Measurements from ENCODE around the gene TCEAL9. TPM values are rescaled to one million over a fixed set of nuclear protein-coding genes. Genes with fewer than 3 reads are reported as not detected.
"Not testable (repeated sequence)": the region's sequence is repeated elsewhere in the genome, so short reads cannot be mapped to it uniquely, and the experiment has no call there.

The TCEAL9 gene
- total RNA-seq, 1 donor from 2014 or later: 42.8 TPM

DNA sequence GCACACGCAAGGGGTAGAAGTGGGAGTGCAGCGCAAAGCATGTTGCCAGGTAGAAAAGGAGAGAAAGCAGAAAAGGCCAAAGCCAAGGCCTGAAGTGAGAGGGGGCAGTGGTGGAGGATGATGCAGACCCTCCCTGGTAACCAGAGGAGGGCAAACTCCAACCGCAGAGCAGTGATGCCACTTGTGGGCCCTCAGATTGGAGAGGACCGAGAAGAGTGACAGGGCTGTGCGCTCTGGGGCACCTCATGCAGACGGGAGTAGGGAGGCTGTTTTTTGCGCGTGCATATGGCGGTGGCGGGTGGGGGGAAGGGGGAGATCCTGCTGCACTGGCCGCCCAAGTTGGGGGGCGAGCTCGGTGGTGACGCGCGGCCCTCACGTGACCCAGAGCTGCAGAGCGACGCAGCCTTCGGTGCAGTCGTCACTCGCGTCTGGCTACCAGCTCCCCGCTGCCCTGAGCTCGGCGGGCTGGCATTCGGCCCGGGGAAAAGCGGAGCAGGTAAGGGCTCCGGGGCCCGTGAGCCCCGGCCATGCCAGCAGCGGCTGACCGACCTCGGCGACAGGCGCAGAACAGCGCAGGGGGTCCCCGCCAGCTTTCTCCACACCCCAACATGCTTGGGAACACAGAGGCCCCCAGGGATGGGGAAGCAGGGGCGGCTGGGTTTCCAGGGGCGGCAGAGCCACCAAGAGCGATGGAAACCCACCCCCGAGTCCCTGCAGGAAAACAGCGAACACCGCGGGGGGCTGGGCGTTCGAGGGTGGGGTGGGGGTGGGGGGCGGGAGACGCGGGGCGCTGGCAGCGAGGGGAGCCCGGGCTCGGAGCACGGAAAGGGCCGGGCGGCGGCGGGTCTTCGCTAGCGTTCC lies 20.0 kb downstream of the TCEAL9 start, which contains the start of gene BEX3:
Gene BEX3 (plus strand): TSS at position 421 of the 861 bp plus-strand sequence. CDS start 984 bp downstream, outside the sequence.
- Mint-ChIP-seq H3K4me3 (peak within 1 kb of the TSS; percentile 96), H3K27me3 (ENCODE audit: low read depth) (no peaks in the 10 kb centered on the region), H3K27ac (ENCODE audit: unreplicated experiment) (peak within 1 kb of the TSS; percentile 98), H3K4me1 (peaks cover 18% of the 10 kb centered on the region), H3K36me3 (ENCODE audit: low read depth) (peaks cover 14% of the 10 kb centered on the region), H3K9me3 (peaks cover 5% of the 10 kb centered on the region)
- peak; percentile 41 for DNase-seq (ENCODE audit: low read depth, low spot score)
- no peak for TF ChIP-seq CTCF (conservative IDR thresholded peaks at IDR 0.05)

DNA sequence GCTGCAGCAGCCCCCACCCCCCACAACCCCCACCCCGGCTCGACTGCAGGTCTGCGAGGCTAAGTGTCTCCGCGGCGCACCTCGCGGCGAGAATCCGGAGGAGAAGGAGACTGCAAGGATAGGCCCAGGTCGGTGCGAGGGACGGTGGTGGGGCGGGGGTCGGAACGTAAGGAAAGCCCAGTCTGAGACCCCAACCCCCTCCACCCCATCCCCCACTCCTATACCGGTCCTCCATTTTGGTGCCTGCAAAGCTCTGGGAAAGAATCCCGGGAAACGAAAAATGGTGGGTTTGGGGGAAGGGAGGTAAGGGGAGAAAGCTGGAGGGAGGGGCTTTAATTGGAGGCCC lies 20.6 kb downstream of the TCEAL9 start:
- peak; percentile 25 for DNase-seq (ENCODE audit: low read depth, low spot score)
- H3K36me3 Mint-ChIP-seq (ENCODE audit: low read depth): peaks cover 14% of the 10 kb centered on the region
- no peak for TF ChIP-seq CTCF (conservative IDR thresholded peaks at IDR 0.05)
- H3K4me1 Mint-ChIP-seq: peaks cover 18% of the 10 kb centered on the region
- no peaks in the 10 kb centered on the region for H3K27me3 Mint-ChIP-seq (ENCODE audit: low read depth)
- peak overlapping the region; percentile 94 for H3K27ac Mint-ChIP-seq (ENCODE audit: unreplicated experiment)
- H3K4me3 Mint-ChIP-seq: peak overlapping the region; percentile 96
- H3K9me3 Mint-ChIP-seq: peaks cover 5% of the 10 kb centered on the region

DNA sequence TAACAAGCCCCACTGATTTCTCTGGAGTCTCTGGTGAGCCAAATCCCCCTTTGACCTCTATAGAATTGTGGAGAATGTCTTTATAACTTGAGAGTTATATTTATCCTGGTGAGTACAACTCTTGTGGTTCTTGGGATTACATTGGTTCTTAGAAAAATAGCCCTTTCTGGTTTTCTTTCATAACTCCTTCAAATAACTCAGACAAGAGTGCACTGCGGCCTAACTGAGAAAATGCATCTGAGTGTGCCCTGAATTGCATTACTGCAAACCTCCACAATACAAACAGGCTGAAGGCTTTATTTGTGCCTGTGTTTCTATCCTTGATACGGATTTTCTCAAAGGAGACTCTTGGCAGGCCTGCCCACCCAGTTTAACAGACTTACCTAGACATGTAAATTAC lies 22.7 kb downstream of the TCEAL9 start:
- DNase-seq (ENCODE audit: low read depth, low spot score): no peak
- Mint-ChIP-seq H3K4me1 (peaks cover 18% of the 10 kb centered on the region), H3K27me3 (ENCODE audit: low read depth) (no peaks in the 10 kb centered on the region), H3K36me3 (ENCODE audit: low read depth) (peaks cover 21% of the 10 kb centered on the region), H3K27ac (ENCODE audit: unreplicated experiment) (no peak overlapping the region), H3K4me3 (peak overlapping the region; percentile 78), H3K9me3 (peaks cover 5% of the 10 kb centered on the region)
- TF ChIP-seq CTCF (conservative IDR thresholded peaks at IDR 0.05): no peak

GRCh38 chrX:103382877-103383276 lies 26.6 kb downstream of the TCEAL9 start:
- H3K27me3 Mint-ChIP-seq (ENCODE audit: low read depth): no peaks in the 10 kb centered on the region
- H3K9me3 Mint-ChIP-seq: peaks cover 3% of the 10 kb centered on the region

GRCh38 chrX:103384672-103385071 lies 28.4 kb downstream of the TCEAL9 start:
- Mint-ChIP-seq H3K27me3 (ENCODE audit: low read depth) (no peaks in the 10 kb centered on the region), H3K36me3 (ENCODE audit: low read depth) (peaks cover 9% of the 10 kb centered on the region), H3K27ac (ENCODE audit: unreplicated experiment) (no peak overlapping the region), H3K9me3 (peaks cover 3% of the 10 kb centered on the region), H3K4me1 (no peaks in the 10 kb centered on the region), H3K4me3 (no peak overlapping the region)
- DNase-seq (ENCODE audit: low read depth, low spot score): no peak
- no peak for TF ChIP-seq CTCF (conservative IDR thresholded peaks at IDR 0.05)

More at GRCh38 chrX:103382877-103383276, 26.6 kb downstream of the TCEAL9 start:
- peaks cover 15% of the 10 kb centered on the region for H3K36me3 Mint-ChIP-seq (ENCODE audit: low read depth)
- no peak for DNase-seq (ENCODE audit: low read depth, low spot score)
- H3K4me3 Mint-ChIP-seq: no peak overlapping the region
- no peak for TF ChIP-seq CTCF (conservative IDR thresholded peaks at IDR 0.05)
- H3K27ac Mint-ChIP-seq (ENCODE audit: unreplicated experiment): no peak overlapping the region
- H3K4me1 Mint-ChIP-seq: peaks cover 9% of the 10 kb centered on the region

GRCh38 chrX:103385283-103385830 lies 29.1 kb downstream of the TCEAL9 start:
- not testable (repeated sequence) for H3K9me3 Mint-ChIP-seq; H3K27ac Mint-ChIP-seq (ENCODE audit: unreplicated experiment); H3K4me3 Mint-ChIP-seq; H3K4me1 Mint-ChIP-seq; H3K36me3 Mint-ChIP-seq (ENCODE audit: low read depth); DNase-seq (ENCODE audit: low read depth, low spot score); H3K27me3 Mint-ChIP-seq (ENCODE audit: low read depth)

All from neural crest cell (in vitro differentiated cells).